Left ventricle myocardium inferior (tissue), 1 donor: ENCODE results near the gene GINS3. TPM values are rescaled to one million over a fixed set of nuclear protein-coding genes. Genes with fewer than 3 reads are reported as not detected.

Experiments used
- DNase-seq: peaks from one replicate; pipeline ENCODE4 v3.0.0-alpha.2; 2020
- H3K27ac ChIP-seq: fragments of 200-600 bp; replicated peaks from 2 replicates; pipeline ENCODE4 v1.8.0; 2021
- H3K27me3 ChIP-seq: fragments of 200-600 bp; 2 replicates; pipeline ENCODE4 v1.8.0; 2021; ENCODE audit warnings: low read depth
- H3K36me3 ChIP-seq: fragments of 200-600 bp; 2 replicates; pipeline ENCODE4 v1.8.0; 2021
- H3K4me1 ChIP-seq: fragments of 200-600 bp; 2 replicates; pipeline ENCODE4 v1.8.0; 2021
- H3K4me3 ChIP-seq: fragments of 200-600 bp; 2 replicates; pipeline ENCODE4 v1.8.0; 2021; ENCODE audit warnings: mild to moderate bottlenecking, moderate library complexity
- H3K9me3 ChIP-seq: fragments of 200-600 bp; replicated peaks from 2 replicates; pipeline ENCODE4 v1.8.0; 2021
- CTCF ChIP-seq: fragments of 200-600 bp; IDR thresholded peaks from 2 replicates; pipeline ENCODE4 v1.8.0; 2021; ENCODE audit warnings: antibody characterized with exemption, mild to moderate bottlenecking, borderline replicate concordance
- intact Hi-C: fragments of 100-400 bp; cut with micrococcal nuclease; formaldehyde crosslinking; loops from one replicate; pipeline ENCODE4 v1.11.0; 2022
- total RNA-seq: library from RNA; stranded (reverse); fragmentation: NEBNext Ultra II Directional; extraction: Animal tissue kit (Norgen Biotek cat#: 25700); gene quantifications from one replicate; pipeline ENCODE4 v1.2.1, GENCODE V29; 2021
- donor health status: DM: no; HTN: yes; CAD: no; lungs with severe emphysema.

The GINS3 gene
- total RNA-seq, 1 donor from 2014 or later: 4.7 TPM

- intact Hi-C loops: loop anchor here (2.0 kb wide), 1 partner anchor 38 kb away; no protein-coding TSS in a partner anchor
These were observed 39.6 kb upstream of the GINS3 start for GRCh38 chr16:58352690-58353089.

GRCh38 chr16:58360041-58360634, 32.1 kb upstream of the GINS3 start:
- no peak for TF ChIP-seq CTCF
- intact Hi-C loops: no loop called here
- no peaks in the 10 kb centered on the region for H3K4me1 ChIP-seq

More at GRCh38 chr16:58352690-58353089, 39.6 kb upstream of the GINS3 start:
- Histone ChIP-seq H3K4me3 (no peak overlapping the region), H3K27me3 (no peaks in the 10 kb centered on the region), H3K4me1 (peaks cover 11% of the 10 kb centered on the region), H3K27ac (no peak overlapping the region), H3K36me3 (no peaks in the 10 kb centered on the region), H3K9me3 (peaks cover 11% of the 10 kb centered on the region)
- no peak for TF ChIP-seq CTCF
- no peak for DNase-seq

GRCh38 chr16:58361726-58362125, 30.5 kb upstream of the GINS3 start:
- H3K36me3 ChIP-seq: no peaks in the 10 kb centered on the region
- no peak for DNase-seq
- intact Hi-C loops: no loop called here
- no peak overlapping the region for H3K4me3 ChIP-seq
- no peak for TF ChIP-seq CTCF
- no peaks in the 10 kb centered on the region for H3K27me3 ChIP-seq
- peaks cover 25% of the 10 kb centered on the region for H3K9me3 ChIP-seq
- no peak overlapping the region for H3K27ac ChIP-seq
- H3K4me1 ChIP-seq: no peaks in the 10 kb centered on the region

More at GRCh38 chr16:58360041-58360634, 32.1 kb upstream of the GINS3 start:
- Histone ChIP-seq H3K27me3 (no peaks in the 10 kb centered on the region), H3K9me3 (peaks cover 25% of the 10 kb centered on the region), H3K27ac (no peak overlapping the region), H3K4me3 (no peak overlapping the region), H3K36me3 (no peaks in the 10 kb centered on the region)
- no peak for DNase-seq

- Histone ChIP-seq H3K36me3 (no peaks in the 10 kb centered on the region), H3K27me3 (no peaks in the 10 kb centered on the region), H3K27ac (no peak overlapping the region), H3K9me3 (peaks cover 20% of the 10 kb centered on the region), H3K4me1 (no peaks in the 10 kb centered on the region), H3K4me3 (no peak overlapping the region)
- intact Hi-C loops: no loop called here
- DNase-seq: no peak
- no peak for TF ChIP-seq CTCF
These were observed 28.4 kb upstream of the GINS3 start for GRCh38 chr16:58363746-58364393.

- no peaks in the 10 kb centered on the region for H3K4me1 ChIP-seq
- H3K36me3 ChIP-seq: no peaks in the 10 kb centered on the region
- intact Hi-C loops: no loop called here
- no peaks in the 10 kb centered on the region for H3K27me3 ChIP-seq
- no peak for TF ChIP-seq CTCF
- no peak overlapping the region for H3K4me3 ChIP-seq
- no peak overlapping the region for H3K27ac ChIP-seq
- H3K9me3 ChIP-seq: peaks cover 3% of the 10 kb centered on the region
- DNase-seq: no peak
These were observed 26.6 kb upstream of the GINS3 start for GRCh38 chr16:58365623-58366022.
